NCI-H226 (cell line): ENCODE measurements around the gene CYBA.

Source experiments
- DNase-seq: peaks from one replicate; pipeline ENCODE4 v3.0.0-alpha.2; 2015

CYBA gene

GRCh38 chr16:88659160-88659559, 8.3 kb upstream of the CYBA start:
- DNase-seq: no peak

- DNase-seq: no peak
Measured at GRCh38 chr16:88658714-88659113, 7.9 kb upstream of the CYBA start.

GRCh38 chr16:88657371-88657770, 6.5 kb upstream of the CYBA start:
- DNase-seq: no peak

DNA sequence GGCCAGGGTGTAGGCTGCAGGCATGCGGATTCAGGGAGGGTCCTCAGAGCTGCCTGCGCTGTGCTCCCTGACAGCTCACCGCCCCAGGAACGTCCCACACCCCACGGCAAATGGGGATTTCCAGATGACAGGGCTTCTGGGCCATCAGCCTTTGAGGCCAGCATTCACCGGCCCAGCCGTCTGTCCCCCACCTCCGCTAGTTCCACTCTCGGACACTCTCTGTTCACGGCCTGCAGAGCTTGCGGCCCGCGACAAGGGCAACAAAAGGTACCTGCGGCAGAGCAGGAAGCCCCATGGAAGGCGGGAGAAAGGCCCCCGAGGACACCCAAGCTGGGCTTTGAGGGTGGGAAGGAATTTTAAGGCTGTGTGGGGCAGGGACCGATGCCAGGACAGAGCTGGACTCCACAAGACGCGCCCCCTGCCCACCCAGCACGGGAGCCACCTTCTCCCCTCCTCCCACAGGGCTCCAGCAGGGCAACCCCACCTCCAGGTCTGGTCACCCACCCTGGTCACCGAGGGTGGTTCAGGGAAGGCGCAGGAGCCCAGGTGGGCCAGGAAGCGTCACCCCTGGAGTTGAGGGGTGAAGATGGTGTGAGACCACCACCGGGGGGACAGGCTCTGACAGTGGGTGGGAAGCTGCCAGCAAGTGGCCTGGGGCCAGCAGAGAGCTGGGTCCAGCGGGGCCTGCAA, 5.6 kb upstream of the CYBA start:
- DNase-seq: no peak

DNA sequence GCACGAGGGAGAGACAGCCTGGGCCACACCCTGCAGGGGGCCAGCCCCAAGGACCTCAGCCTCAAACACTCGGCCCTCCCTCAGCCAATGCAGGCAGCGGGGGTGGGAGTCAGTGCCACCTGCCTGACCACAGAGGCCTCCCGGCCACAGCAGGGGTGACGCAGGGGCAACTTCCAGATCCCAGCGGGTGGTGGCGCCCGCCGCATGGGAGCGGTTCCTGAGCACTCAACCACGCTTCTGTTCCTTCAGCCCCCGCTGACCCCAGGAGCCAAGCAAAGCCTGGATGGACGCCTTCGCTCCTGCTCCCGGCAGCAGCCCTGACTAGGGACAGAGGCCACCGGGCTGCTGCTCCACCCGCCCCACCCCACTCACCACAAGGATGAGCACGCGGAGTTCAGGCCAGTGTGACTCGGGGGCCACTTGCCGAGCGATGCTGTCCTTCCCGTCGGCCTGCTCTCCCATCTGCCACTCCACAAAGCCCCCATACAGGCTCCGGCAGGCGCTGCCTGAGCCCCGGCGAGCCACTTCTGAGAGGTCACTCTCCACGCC, 5.0 kb upstream of the CYBA start:
- no peak for DNase-seq

DNA sequence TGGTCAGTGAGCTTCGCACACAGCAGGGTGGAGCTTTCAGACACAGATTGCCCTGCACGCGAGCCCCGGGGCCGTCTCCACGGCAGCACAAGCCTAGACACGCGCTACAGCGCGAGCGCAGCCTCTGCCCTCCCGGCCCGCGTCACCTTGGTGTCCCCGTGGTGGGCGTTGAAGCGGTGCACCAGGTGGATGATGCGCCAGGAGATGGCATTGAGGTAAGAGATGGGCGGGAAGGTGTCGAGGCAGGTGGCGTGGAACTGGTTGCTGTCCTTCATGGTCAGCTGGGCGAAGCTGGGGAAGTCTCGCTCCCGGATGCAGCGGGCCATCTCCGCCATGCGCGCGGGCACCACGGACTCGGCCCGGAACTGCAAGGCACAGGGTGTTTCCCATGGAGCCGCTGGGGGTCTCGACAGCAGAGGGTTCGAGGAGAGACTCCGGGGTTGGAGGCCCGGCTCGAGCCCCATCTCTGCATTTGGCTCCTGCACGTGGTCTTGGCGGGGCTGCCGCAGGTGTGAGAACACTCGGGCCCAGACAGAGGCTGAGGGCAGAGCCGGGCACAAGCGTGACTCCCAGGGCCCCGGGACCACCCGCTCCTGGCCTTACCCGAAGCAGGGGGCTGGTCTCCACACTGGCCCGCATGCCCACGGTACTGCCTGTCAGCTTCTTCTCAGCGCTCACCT, 4.3 kb upstream of the CYBA start:
- no peak for DNase-seq

DNA sequence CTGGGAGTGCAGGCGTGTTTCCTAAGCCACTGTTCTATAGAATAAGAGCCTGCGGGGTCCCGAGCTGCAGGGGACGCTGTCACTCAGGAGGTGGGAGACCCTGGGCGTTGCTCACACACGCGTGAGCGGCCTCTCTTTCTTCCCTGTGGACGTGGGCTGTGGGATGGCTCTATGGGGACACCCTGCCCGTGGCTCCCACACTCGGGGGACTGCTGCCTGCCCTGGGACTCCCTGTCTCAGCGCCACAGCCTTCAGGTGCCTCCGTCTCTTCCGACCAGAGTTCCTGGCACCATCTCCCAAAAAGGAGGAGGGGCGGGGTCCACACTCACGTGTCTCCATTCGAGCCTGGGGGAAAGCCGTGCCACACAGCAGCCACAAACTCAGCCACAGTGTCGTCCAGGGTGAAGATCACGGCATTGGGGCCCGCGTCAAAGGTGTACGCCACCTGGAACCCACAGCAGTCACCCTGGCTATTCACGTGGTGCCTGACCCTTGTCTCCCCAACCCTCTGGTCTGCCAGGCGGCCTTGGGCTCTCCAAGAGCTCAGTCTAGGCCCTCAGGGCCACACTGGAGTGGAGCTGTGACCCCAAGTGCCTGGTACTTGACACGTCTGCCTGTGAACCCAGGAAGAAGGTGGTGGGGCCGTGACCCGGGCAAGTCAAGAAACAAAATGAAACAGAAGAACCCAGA, 3.7 kb upstream of the CYBA start:
- no peak for DNase-seq

DNA sequence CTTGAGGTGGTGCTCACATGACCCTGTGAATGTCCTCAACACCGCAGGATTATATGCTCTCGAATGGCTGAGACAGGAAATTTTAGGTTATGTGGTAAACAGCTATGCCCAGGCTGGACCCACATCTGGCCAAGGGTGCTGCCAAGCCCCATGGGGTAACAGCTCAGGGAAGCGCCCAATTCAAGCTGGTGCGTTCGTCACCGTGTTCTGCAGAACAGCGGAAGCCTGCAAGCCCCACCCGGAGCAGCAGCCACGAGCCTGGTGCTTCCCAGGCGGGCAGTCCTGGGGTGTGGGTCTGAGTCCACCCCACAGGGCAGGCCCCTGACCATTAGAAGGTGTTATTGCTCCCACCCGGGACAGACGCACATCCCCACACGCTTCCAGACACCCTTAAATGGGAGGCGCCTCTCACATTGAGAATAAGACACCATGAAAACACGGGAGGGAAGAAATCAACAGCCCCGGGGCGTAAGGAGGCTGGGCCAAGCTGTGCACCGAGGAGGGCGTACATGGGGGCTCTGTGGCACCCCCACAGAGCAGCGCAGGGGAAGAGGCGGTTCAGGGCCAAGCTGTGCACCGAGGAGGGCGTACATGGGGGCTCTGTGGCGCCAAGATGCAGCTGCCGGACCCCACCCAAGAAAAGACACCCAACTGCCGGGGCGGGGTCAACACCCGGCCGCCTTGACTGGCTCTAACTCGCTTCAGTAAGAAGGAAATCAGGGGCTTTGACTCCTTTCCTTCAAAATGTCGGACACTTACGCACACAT, 2.9 kb upstream of the CYBA start:
- no peak for DNase-seq

DNA sequence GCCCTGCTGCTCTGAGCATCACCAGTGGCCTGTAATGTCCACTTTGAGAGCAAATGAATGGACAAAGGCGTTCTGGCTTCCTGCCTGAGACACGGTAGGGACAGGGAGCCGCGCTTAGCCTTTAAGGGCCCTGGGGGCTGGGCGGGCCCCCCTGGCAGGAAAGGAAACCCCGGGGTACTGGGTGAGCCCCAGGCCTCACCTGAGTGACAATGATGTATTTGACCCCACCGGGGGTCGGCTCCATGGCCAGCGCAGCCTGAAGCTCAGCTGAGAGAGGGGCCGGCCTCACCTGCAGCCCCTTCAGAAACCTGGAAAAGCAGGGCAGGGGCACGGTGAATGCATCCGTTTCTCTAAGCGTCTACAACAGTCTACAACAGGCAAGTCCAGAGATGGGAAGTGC, 2.2 kb upstream of the CYBA start:
- DNase-seq: no peak

DNA sequence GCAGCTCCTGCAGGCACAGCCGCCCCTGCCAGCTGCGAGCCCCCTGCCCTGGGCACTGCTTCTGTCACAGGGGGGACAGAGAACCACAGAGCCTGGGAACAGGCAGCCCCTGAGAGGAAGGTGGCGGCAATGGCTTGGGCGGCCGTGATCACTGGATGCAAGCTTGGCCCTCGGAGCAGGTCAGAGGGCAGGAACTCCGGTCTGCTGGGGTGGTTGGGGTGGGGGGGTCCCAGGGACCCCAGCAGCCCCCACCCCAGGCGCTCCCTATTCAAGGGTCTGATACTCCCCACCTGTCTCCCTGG, 1.9 kb upstream of the CYBA start:
- DNase-seq: no peak

DNA sequence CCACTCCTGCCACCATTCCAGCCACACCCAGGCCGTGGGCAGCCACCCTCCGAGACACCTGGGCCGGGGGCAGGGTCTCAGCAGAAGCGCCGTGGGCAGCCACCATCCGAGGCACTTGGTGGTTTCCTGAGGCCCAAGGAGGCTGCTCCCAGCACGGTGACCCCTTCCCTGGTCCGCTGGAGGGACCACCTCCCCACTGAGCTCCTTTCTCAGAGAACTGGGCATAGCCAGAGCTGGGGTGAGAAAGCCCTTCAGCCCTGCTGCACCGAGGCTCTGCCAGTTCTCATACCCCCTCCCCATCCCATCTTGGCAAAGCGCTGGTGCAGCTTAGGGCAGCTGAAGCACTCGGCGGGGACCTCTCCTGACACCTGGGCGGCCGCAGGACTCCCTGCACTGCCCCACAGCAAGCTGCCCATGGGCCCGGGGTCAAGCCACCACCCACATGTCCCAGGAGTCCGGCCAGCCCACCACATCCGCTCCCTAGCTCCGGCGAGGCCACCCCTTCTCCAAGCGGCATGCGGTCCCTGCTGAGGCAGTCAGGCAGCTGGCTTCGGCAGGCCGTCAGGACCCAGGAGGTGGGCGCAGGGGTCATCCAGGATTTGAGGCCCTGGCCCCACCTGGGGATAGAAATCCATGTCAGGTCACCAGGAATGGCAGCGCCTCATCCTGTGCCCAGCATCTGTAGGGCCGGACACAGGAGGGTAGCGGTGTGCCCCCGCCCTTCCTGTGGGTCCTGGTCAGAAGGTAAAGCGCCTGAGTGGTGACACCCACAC, 1.3 kb upstream of the CYBA start:
- DNase-seq: no peak

DNA sequence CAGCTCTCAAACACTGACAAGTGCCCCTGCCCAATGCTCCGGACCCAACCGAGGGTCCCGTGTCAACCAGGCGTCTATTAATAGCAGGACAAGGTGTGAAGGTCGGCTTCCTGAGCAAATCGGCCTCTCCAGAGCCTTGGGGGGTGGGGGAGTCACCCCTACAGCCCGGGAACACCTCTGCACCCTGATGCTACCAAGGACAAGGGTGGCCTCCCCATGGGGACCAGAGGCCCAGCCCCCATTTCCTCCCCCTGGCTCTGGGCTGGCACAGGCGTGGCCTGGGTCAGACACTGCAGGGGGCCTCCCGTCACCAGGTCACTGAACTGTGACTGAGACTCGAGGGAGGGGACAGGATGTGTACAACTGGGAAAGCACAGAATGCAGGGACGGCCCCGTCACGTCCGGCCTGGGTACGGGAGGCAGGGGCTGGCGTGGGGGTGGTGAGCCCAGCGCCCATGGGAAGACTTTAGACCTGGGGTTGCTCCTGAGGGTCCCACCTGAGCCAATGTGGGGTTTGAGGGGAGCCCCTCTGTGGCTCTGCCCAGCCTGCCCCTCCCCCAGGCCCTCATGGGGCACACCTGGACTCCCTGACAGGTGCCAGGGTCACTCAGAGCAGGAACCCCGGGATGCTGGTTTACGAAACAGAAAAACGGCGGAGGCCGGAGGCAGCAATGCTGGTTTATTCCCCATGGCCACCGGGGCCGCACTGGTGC, 579 bp upstream of the CYBA start:
- no peak for DNase-seq

GRCh38 chr16:88649924-88650748, 717 bp downstream of the CYBA start:
- DNase-seq: no peak

GRCh38 chr16:88649195-88649923, 1.5 kb downstream of the CYBA start:
- DNase-seq: no peak

DNA sequence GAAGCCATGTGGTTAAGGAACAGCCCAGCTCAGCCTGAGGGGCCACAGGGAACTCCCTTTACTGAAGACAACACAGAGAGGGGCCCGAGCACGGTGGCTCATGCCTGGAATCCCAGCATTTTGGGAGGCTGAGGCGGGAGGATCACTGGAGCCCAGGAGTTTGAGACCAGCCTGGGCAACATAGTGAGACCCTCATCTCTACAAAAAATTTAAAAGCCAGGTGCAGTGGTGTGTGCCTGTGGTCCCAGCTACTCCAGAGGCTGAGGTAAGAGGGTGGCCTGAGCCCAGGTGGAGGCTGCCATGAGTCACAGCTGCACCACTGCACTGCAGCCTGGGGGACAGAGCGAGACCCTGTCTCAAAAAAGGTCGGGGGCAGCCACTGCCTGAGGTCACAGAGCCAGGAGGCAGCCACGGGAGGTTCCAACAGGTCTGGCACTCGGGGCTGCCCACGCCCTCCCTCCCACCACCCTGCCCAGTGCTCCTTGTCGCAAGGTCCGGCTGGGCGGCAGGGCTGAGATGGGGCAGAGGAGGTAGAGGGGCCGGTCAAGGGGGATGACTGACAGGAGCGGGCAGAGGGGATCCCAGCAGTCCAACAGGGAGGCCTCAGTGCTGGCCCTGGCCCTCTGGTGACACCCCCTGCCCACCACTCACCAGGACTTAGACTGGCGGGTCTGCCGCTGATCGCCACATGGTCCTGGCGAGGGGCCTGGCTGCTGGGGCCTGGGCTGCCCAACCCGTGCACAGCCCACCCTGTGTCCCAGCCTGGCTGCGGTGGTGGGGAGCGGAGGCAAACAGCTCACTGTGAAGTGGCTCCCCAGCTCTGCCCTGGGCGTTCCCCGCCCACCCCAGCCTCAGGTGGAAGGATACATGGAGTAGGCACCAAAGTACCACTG, 3.4 kb downstream of the CYBA start:
- no peak for DNase-seq

DNA sequence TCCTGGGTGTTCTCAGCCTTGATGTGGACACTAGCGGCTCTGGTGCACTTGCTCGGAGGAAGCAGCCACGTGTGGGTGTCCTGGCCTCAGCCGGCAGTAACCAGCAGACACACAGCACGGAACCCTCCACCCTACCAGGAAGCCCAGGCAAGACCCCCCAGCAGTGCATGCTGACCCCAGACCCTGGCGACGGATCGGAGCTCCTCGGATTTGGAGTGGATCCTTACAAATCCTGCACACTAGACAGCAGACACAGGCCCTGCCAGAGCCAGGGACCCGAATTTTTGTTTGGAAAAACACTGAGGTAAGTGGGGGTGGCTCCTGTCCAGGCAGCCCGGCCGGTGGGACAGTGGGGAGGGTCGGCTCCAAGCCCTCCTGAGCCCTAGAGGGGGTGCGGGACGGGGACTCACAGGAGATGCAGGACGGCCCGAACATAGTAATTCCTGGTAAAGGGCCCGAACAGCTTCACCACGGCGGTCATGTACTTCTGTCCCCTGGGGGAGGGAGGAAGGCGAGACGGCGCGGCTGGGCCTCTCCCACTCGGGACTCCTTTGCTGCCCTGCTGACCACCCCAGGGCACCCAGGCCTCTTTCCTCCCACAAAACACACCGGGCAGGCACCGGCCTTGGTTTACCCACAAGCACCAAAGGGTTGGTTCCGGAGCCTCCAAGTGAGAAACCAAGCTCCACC, 4.4 kb downstream of the CYBA start:
- no peak for DNase-seq

- DNase-seq: no peak
Measured at GRCh38 chr16:88645941-88646340, 4.9 kb downstream of the CYBA start.

- no peak for DNase-seq
Measured at GRCh38 chr16:88645455-88645854, 5.4 kb downstream of the CYBA start.

- no peak for DNase-seq
Measured at GRCh38 chr16:88643644-88643932, 7.3 kb downstream of the CYBA start.
